ENCODE data around the gene UNC5B. TPM values are rescaled to one million over a fixed set of nuclear protein-coding genes. Genes with fewer than 3 reads are reported as not detected.
A peak's percentile ranks its signal among the peaks of the same experiment; 100 is the strongest.

Gene UNC5B
- total RNA-seq, 1 donor = 20.6 TPM

GRCh38 chr10:71258446-71259145 lies 46.2 kb downstream of the UNC5B start:
- TF ChIP-seq CTCF (IDR thresholded peaks at IDR 0.05; ENCODE audit: insufficient read depth, low read length) = no peak
- no peak for DNase-seq (ENCODE audit: low read depth)
- H3K4me3 ChIP-seq (ENCODE audit: low read depth, low read length) = no peak overlapping the region

DNA sequence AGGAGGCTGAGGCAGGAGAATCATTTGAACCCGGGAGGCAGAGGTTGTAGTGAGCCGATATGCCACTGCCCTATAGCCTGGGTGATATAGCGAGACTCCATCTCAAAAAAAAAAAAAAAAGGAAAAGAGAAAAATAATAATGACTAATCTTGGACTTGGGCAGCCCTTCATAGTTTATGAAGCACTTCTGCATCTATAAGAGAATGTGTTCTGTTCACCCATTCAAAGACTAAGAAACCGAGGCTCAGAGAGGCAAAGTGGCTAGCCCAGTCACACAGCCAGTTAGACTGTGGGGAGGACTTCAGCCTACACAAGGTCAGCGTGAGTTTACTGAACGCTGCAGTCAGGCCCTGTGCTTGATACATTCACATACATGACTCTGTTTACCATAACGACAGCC lies 46.9 kb downstream of the UNC5B start:
- H3K4me3 ChIP-seq (ENCODE audit: low read depth, low read length) = no peak overlapping the region
- no peak for TF ChIP-seq CTCF (IDR thresholded peaks at IDR 0.05; ENCODE audit: insufficient read depth, low read length)
- no peak for DNase-seq (ENCODE audit: low read depth)

DNA sequence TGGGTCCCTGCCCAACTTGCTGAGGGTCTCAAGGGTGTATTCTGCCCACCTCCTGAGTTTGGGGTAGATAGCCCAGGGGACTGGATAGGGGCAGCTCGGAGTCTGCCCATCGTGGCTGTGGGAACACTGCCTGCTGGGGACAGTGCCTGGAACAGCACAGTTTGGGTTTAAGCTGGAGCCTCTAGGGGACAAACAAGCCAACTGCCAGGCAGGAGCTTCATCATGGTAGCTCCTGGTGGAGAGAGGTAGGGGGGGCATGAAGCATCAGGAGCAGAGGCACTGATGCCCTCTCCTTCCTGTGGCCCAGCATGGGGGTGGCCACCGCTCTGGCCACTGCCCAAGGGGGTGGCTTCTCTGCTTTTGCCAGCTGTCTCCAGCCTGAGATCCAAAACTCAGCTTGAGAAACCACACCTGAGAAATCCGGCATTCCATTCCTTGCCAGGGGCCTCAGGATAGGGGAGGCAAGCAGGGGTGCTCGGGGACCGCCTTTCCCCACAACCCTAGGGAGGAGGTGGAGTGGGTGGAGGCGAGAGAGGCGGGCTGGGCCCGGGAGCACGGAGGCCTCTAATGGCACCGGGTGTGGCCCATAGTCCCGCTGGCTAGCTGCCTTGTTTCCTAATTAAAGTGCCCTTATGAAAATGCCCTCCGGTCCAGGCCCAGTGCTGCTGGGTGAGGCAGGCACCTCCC lies 47.6 kb downstream of the UNC5B start:
- no peak for TF ChIP-seq CTCF (IDR thresholded peaks at IDR 0.05; ENCODE audit: insufficient read depth, low read length)
- DNase-seq (ENCODE audit: low read depth) = no peak
- H3K4me3 ChIP-seq (ENCODE audit: low read depth, low read length) = no peak overlapping the region

GRCh38 chr10:71260622-71261325 lies 48.4 kb downstream of the UNC5B start:
- TF ChIP-seq CTCF (IDR thresholded peaks at IDR 0.05; ENCODE audit: insufficient read depth, low read length) = no peak
- H3K4me3 ChIP-seq (ENCODE audit: low read depth, low read length) = no peak overlapping the region
- DNase-seq (ENCODE audit: low read depth) = peak; percentile 85

GRCh38 chr10:71262027-71262426 lies 49.7 kb downstream of the UNC5B start:
- H3K4me3 ChIP-seq (ENCODE audit: low read depth, low read length) = no peak overlapping the region
- no peak for TF ChIP-seq CTCF (IDR thresholded peaks at IDR 0.05; ENCODE audit: insufficient read depth, low read length)
- DNase-seq (ENCODE audit: low read depth) = no peak

- no peak for TF ChIP-seq CTCF (IDR thresholded peaks at IDR 0.05; ENCODE audit: insufficient read depth, low read length)
- no peak for DNase-seq (ENCODE audit: low read depth)
- H3K4me3 ChIP-seq (ENCODE audit: low read depth, low read length) = no peak overlapping the region
These were observed 50.4 kb downstream of the UNC5B start for GRCh38 chr10:71262817-71263216.
